IPS-NIHi7 (cell line): ENCODE results near the gene C9orf153.
"Not testable (repeated sequence)": the region's sequence is repeated elsewhere in the genome, so short reads cannot be mapped to it uniquely, and the experiment has no call there.

Experiments used
- DNase-seq: peaks from one replicate; pipeline ENCODE4 v3.0.0; 2012; ENCODE audit warnings: mixed read lengths; ENCODE audit errors: extremely low spot score

C9orf153 gene

DNA sequence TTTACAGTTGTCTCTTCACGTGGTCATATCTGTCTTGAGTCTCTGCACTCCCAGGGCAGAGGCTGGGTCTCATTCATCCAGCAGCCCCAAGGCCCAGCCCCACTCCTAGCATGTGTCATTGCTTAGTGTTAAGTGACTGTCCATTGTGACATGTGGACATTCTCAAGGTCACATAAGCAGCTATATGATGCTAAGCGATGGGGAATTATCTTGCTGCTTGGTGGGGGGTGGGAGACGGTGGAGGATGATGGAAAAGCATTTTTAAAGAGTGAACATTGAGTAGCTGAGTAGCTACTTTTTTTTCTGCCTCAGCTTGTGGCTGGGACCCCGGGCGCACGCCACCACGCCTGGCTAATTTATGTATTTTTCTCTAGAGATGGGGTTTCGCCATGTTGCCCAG, at the start of gene C9orf153:
C9orf153 (minus strand) TSS at position 101 of the 400 bp plus-strand sequence. CDS start 30,054 bp downstream, outside the sequence.
- DNase-seq = no peak

DNA sequence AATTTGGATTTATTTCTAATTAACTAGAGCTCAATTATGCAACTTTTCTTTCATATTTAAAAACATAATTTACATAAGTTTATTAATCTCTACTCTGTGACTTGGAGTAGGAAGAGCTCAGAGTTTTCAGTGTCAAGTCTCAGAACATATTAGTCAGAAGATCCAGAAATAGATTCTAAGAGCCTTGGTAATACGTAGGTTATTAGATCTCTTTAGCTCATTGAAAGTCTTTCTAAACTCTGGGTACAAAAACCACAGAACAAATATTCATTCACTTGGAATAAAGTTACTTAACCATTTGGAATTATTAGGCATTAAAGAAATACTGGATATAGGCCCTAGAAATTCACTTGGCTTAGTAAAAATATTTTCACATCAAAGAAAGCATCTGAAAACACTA, 49.2 kb upstream of the C9orf153 start:
- no peak for DNase-seq

DNA sequence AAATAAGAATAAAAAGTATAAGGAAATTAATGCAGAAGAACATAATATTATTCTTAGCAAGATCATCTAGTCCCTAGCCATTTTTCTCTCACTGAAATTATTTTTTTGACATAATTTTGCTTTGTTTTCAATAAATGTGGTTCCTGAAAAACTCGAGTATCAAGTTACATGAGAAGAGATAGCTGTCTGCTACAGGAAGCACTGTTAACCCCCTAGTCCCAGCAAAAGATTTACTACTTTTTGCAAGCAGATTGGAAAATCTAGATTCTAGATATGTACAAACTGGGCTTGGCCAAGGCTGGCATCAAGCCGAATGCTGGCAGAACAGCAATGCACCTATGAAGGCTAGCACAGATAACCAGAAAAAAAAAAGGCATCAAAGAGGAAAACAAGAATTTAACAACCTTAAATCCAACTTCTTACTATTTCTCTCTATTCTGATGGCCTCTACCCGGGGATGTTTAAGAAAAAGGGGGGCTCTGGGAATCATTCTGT, 44.8 kb upstream of the C9orf153 start:
- no peak for DNase-seq

DNA sequence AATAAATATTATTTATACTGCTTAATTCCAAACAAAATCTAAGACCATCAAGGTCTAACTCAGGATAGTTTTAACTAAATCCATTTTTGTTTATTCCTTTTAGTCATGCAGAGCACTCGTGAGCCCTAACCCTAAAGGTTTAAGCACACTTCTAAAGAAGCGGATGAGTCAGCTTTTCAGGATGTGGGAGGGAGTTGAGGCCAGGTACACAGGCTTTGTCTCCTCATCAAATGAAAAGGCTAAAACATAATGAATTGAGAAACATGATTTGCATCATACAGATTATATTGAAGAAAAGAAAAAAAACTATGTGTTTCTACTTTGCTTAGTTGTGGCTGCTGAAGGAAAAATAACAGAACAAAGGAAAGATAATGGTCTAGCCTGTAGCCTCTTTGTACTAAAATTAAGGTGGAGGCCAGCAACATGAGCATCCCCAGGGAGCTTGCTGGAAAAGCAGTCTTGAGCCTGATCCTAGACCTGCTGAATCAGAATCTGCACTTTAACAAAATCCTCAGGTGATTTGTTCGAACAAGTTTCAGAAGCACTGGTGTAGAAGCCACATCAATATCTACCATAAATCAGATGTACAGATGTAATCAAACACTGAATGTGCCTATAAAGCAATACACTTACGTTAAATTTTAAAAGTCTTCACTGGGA, 44.0 kb upstream of the C9orf153 start:
- peak; percentile 39 for DNase-seq

DNA sequence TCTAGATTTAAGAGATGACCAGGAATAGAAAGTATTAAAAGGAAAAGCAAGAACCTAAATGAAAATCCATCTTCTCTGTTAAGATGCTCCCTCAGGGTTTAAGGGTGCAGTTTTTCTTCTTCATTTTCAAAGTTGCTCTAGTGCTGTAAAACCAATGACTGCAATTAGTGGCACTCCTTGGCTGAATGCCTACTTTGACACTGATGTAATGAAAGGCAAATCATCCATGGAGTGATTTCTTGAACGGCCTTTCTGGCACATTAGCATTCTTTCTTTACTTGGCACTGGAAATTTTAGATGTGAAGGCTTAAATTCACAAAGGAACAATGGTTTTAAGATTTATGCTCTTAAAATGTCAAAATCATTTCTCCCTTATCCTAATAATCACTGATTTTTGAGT, 42.2 kb upstream of the C9orf153 start:
- DNase-seq = no peak

DNA sequence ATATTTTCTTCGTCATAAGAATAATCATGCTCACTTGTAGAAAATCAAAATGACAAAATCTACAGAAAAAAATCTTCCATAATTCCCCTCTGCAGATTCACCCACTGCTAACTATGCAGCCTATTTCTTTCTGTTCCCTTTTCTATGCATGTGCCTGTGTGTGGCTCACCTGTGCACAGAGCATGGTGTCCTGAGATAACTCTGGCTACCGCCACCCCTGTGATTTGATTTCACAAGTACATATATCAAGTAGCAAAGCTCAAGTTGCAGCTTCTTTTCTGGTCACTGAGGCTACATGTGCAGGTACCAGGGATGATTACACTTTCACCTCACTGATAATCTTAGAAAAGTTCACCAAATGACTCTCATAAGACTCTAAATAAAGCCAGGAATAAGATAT, 41.2 kb upstream of the C9orf153 start:
- DNase-seq = no peak

DNA sequence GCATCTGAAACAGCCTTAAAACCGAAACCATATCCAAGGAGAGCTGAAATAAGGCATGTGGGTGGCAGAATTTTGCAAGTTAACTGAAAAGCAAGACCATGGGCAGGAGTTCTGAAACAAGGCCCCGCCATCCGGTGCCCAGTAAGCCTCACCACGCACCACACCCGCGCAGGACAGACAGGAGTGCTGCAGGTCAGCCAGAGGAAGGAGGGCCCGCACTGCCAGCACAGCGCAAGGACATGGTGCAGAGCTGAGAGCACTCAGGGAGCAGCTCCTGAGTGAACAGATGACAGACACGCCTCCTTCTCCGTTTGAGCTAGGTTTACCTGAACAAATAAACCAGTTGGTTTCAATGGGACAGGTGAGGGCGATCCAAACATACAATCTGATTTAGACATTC, 39.4 kb upstream of the C9orf153 start:
- no peak for DNase-seq

DNA sequence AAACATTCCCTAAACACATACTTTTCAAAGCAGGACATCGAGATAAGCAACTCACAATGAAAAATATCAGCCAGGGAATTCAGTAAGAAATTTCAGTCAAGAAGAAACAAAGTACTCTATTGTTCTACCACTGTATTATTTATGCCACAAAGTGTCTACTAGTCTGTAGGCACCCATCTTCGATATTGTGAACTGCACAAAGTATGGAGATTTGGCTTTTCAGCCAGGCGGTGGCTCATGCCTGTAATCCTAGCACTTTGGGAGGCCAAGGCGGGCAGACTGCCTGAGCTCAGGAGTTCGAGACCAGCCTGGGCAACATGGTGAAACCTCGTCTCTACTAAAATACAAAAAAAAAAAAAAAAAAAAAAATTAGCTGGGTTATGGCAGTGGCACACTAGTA, 30.9 kb upstream of the C9orf153 start:
- DNase-seq = not testable (repeated sequence)

DNA sequence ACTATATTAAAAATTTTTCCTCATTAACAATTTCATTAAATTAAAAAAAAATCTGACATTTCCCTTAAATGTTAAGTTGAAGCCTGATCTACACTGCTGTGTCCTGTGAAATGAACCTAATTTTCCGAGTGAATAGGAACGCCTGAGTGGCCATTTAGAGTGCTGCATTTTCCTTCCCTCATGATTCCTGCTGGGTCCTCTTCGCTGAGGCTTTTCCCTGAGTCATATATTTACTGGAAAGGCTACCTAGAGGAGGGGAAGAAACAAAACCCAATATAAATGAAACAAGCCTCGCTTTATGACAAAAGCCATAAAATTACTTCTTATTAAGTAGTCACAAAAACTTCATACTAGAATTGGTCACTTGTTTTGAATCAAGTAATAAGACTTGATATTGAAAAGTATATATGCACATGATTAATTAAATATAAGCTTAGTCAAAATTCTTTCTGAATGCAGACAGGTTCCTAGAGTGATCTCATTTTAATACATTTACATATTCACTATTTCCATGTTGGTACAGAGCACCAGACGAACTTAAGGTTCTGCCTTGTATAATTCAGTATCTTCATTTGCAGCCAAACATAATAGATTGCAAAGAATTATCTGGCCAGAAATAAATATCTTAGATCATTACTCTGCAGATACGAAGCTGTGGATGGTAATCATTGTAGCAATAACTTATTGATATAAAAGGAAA, 29.2 kb upstream of the C9orf153 start:
- no peak for DNase-seq

DNA sequence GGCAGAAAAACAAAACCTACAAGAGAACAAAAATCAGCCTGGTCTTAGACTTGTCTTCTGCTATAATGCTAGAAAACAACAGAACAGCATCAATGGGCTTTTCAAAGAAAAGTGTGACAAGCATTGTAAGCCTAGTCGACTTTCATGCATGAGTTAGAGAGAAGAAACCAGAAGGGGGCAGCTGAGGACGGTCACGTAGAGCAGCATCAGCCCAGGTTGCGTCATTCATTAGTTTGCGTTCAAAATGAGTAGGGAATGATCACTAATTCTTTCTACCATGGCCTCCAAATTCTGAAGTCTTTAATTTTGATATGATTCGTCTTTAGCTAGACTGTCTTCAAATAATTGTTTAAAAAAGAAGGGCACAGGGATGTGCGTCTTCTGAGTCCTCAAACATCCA, 27.6 kb upstream of the C9orf153 start:
- peak; percentile 38 for DNase-seq

DNA sequence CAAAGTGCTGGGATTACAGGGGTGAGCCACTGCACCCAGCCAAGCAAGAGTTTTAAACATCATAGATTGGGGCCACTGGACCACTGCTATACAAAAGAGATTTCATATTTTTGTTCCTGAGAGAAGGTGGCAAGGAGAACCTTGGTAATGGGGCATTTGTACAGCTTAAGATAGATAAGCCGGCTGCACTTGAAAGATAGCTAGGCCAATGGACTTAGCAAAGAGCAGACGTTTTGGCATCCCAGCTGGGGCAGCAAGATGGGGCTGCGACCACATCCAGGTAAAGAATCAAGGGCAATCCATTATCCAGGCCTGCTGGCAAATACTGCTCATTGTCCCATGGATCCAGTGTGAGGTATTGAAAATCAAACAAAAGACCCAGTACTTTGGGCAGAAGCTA, 26.8 kb upstream of the C9orf153 start:
- DNase-seq = no peak

DNA sequence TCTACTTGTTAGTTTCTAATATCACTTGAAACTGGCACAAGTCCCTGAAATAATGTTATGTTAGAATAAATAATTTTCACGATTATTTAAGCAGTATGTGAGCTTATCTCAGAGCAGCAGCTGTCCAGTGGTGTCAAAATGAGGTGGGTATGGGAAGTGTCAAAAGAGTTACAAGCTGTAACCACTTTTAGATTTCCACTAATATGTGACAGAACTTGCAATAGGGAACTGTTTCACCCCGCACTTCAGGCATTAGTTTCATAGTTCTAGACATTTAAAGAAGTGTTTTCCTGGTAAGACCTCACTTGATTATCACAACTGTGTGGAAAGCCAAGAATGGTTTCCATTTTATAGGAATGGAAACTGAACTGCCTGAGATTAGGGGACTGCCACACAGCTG, 25.8 kb upstream of the C9orf153 start:
- DNase-seq = no peak

DNA sequence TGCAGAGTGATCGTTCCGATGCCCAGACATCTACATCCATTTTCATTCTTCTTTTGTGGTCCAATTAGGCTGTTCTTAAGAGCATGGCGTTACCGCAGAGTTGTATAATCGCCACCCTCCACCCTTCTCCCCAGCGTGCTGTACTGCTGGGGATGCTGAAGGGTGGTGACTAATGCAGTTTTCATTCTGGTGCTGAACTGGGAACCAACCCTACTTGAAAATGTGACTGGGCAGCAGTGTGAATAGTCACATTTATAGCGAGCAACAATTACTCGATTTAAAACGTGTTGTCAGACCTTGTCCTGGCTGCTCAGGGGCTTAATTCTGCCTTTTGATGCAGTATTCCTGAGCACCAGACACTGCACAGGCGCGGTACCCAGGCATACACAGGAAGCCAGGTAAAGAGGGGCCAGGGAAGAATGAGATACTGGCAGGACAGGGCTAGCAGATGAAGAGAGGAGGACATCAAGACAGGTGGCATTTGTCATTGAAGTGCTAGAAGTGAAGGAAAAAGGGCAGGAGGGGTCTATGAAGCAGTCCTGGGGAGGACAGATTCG, 23.6 kb upstream of the C9orf153 start:
- DNase-seq = peak; percentile 18

DNA sequence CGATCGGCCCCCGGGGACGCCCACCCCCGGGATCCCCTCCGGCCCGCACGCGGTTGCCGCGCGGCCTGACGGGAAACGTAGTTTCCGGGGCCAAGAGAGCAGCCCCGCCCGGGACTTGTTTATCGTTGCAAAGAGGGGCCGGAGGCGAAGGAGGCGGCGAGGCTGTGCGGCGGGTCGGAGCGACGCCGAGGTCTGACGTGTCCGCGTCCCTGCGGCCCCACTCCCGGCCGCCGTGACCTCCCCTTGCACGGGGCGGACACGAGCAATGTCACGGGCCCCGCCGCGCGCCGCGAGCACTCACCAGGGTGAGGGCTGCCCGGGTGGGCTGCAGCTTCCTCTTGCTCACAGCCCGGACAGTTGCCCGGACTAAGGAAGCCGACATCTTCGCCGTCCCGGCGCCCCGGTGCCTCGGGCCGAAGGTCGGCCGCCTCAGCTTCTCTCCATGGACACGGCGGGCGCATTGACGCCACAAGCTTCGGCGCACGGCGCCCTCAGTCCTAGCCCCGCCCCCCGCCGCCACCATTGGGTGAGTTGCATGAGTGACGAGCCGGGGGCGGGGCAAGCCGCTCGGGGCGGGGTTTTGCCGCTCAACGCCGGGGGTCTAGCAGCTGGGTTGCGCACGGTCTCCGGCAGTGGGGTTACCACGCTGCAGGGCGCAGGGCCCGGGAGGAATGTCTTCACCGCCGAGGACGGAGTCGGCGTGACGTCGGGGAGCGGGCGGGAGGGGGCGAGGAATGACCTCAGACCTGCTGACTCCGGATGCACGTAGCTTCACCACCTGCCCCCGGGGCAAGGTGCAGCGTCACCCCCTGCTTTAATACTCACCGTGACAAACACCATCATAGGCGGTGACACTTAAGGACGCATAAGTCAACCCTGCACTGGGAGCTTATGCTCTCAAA, 22.9 kb upstream of the C9orf153 start, which contains the start of gene ISCA1:
ISCA1 (minus strand) TSS at position 462 of the 902 bp plus-strand sequence; CDS start at position 382, 80 bp downstream.
- DNase-seq = peak; percentile 91

DNA sequence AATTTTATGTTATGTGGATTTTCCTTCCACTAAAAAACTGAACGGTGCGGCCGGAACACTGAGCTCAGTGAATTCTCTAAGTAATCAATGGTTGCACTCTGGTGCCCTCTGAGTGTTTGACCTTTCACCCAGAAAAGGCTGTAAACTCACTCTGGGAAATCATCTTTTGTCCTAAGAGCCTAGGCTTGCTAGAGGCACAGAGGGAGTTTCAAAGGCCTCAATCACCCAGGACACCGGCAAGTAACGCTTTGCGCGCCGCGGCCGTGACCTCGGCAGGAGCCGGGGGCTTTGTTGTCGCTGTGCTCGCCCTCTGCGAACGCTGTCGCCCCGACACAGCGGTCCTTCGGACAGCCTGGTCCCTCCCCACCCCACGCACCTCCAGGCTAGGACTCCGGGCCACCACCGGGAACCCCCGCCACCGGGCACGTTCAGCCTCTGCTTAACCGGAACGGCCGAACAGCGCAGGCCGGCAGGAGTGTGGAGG, 22.2 kb upstream of the C9orf153 start:
- DNase-seq = no peak

DNA sequence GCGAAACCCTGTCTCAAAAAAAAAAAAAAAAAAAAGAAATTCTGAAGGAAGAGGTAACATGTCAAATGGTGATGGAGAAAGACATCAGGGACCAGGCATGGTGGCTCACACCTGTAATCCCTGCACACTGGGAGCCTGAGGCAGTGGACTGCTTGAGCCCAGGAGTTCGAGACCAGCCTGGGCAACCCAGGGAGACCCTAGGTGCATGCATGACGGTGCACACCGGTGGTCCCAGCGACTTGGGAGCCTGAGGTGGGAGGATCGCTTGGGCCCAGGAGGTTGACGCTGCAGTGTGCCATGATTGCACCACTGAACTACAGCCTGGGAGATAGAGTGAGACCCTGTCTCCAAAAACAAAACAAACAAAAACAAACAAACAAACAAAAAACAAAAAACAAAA, 21.1 kb upstream of the C9orf153 start:
- DNase-seq = no peak

DNA sequence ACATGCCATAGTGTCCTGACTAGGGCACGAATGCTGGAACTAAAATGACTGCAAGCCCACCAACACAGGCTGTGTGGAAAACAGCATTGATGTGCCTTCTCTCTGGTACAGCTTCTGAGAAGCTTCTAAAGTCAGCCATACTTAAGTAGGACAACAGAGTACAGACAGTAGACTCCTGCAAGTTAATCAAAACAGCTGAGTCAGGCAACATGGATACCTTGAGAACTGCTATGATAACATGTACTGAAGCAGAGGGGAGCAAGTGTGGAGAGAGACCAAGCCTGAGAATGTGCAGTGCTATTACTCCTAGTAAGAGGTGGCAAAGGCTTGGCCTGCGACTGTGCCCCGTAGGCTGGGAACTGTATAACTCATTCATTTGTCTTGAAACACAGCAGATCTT, 20.4 kb upstream of the C9orf153 start:
- DNase-seq = no peak

DNA sequence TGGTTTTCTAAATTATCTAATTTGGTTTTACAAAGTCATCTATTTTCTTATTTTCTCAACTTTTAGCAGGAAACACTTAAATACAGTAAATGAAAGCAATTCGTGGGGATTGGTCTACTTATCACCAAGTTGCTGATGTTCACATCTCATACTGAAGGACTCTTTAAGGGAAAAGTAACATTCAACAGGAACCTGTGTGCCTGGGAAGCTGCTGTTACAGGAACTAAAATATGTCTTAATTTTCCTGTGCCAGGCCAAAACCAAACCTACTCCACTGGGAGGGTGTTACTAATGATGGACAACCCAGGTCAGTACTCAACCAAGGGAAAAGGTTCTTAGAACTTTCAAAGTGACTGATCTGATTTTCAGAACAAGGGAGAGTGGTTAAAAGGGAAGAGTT, 17.6 kb upstream of the C9orf153 start:
- DNase-seq = no peak

DNA sequence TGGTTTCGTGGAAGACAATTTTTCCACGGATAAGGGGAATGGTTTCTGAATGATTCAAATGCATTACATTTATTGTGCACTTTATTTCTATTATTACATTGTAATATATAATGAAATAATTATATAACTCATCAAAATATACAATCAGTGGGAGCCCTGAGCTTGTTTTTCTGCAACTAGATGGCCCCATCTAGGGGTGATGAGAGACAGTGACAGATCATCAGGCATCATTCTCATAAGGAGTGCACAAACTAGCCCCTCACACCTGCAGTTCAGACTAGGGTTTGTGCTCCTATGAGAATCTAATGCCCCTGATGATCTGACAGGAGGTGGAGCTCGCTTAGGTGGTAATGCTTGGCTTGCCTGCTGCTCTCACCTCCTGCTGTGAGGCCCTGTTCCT, 16.5 kb upstream of the C9orf153 start:
- no peak for DNase-seq

DNA sequence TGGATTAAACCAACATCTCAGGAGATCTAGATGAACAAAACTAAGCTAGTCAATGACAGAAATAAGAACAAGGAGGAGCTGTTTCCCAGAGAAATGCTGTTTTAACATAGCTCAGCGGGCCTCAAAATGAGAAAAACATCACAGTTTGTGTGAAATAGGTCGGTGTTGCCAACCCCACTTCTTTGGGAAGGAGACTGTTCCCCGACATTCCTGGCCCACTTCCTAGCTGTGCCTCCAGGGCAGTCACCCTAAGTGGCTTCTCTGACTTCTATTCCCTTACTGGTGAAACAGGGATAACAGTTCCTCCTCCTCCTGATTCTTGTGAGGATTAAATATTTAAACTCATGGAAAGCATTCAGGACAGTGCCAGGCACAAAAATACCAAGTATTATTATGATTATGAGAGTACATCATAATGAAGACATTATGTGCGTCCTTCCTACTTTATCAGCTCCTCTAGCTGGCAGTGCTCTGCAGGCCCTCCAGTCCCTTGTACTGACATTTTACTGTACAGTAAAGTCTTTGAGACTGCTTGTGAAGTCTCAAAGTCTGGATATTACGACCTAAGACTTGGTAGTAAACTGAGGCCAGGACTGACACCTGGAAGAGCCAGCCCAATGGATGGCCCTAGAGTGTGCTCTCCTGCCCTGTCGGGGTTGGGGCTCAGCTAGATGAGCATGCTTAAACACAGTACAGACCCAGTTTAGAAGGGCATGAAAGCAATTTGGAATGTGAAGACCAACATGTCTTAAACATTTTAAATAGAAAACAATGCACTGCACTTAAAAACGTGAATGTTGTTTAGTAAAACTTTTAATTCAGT, 15.6 kb upstream of the C9orf153 start:
- no peak for DNase-seq

DNA sequence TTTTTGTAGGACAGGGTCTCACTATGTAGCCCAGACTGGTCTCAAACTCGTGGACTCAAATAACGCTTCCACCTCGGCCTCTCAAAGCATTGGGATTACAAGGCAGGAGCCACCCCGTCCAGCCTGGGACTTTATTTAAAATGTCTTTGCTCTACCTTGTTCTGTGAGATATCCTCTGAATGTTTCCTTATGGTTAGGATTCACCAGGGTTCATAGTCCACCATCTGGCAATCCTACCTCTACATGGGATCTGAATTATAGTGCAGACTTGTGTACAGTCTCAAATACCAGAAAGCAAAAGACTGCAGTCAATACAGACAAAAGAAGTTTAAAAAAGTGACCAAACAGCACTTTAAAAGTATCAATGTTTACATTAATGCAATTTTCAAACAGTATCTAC, 12.8 kb upstream of the C9orf153 start:
- no peak for DNase-seq
